HG02610 (cell line): ENCODE data around the gene MADD.

Source experiments
- ATAC-seq: cut with Tn5 transposase; IDR thresholded peaks from one replicate; pipeline ENCODE4 v1.9.1; 2021; ENCODE audit warnings: mild to moderate bottlenecking, moderate library complexity; ENCODE audit not compliant: unreplicated experiment

Gene MADD

DNA sequence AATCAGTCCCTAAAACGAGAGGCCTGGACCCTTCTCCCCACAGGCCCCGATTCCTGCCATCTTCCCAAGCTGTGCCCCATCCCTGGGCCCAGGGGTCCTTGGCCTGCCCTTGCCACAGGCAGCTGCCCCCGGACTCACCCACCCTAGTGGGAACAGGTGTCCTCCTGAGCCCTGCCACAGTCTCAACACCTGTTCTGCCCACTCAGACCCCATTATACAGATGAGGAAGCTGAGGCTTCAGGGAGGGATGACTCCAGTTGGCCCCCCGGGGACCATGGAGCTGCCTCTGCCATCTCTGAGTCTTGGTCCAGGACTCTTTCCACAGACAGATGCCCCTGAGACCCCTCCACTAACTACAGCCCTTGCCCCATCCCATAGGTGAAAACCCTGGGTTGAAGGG, 66.7 kb downstream of the MADD start:
- ATAC-seq = no peak

GRCh38 chr11:47337229-47337924, 67.4 kb downstream of the MADD start:
- no peak for ATAC-seq

DNA sequence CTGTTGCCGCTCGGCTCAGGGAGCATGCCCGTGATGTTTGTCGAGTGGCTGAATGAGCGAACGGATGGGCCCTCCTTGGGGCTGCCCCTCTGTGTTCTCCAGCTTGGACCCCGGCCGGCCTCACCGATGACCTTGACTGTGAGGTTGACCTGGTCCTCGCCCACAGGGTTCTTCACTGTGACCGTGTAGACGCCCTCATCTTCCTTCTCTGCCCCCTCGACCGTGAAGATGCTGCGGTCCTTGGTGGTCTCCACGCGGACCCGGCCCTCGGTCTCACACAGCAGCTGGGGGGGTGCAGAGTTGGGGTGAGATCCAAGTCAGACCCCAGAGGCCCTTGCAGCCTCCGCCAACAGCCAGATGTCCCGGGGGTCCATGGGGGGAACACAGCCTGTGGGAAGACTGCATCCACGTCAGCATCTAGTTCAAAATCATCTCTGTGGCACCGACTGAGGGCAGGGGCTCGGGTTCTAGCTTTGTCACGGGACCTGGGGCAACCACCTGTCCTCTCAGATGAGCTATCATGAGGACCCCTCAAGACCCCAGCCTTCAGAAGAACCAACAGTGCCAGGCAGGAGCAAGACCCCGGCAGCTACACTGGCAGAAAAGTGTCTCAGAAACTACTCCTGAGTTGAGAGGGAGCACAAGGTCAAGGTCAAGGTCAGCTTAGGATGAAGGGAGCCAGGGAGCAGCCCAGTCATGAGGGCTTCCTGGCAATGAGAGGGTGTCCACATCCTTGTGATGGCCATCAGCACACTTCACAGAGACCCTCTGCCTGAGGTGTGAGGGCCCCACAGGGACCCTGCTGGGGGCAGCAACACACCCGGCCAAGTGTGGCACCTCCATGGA, 68.7 kb downstream of the MADD start:
- no peak for ATAC-seq

DNA sequence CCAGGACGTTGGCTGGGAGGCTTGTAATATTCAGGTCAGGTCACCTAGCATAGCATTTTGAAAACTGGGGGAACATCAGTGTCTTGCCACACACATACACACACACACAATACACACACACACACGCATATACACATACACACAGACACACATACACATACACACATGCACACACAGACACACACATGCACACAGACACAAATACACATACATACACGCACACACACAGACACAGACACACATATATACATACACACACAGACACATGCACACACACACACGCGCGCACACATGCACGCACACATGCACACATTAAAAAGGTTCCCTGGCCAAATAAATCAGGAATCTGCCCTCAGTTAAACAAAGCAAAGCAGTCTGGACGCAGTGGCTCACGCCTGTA, 70.1 kb downstream of the MADD start:
- ATAC-seq = no peak

DNA sequence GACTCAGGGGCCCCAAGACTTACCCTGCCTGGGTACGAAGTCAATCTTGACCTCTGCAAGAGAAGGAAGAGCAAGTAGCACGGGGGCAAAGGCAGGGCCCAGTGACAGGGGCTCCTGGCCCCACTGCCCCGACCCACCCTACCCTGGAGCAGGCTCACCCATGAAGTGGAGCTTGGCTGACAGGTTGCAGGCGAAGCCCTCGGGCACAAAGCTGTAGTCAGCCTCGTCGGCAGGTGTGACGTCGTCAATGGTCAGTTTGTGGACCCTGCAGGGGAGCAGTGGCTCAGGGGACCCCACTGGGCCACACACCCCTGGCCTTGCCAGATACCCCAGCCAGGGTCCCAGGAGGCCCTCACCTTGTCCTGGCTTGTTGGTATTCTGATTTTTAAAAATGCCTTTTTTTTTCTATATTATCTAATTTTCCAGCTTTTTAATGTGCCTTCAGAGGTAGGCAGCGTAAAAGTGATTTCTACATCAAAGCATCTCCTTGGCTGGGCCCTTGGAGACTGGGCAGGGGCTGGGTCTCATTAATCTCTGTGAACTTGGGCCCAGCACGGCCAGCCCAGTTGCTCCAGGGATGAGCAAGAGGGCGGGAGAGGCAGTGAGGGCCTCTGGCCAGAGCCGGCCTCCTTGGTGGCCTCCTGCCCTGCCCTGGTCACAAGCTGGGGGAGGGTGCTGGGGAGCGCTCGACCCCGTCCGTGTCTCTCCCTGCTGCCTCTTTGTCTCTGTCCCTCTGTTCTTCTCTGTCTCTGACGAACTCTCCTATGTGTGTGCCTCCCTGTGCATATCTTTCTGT, 71.2 kb downstream of the MADD start:
- ATAC-seq = no peak

- ATAC-seq = no peak
Observed at GRCh38 chr11:47342036-47342803, 72.3 kb downstream of the MADD start.

GRCh38 chr11:47342854-47343253, 72.9 kb downstream of the MADD start:
- ATAC-seq = no peak

DNA sequence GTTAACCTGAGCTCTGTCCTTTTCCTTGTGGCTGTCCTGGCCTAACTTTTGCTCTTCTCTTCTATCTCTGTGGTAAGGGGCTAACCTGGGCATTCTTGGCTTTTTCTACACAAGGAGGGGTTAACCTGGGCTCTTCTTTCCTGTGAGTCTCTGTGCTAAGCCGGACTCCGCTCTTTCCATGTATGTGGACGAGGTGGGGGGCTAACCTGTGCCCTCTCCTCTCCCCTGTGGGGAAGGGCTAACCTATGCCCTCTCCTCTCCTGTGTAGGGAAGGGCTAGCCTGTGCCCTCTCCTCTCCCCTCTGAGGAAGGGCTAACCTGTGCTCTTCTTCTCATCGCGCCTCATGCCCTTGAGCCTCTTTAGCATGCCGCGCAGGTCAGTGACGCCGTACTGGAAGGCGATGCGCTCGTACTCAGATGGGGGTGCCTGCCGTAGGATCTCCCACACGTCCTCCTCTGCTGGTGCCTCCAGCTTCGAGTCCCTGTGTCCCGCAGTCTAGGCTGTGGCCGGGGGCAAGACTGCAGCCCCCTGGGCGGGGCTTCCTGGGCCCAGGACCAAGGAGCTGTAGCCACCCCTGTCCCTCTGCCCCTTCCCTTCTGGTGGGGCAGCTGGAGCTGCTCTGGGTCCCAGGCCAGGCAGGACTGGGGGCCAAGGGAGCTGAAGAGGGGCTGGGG, 76.1 kb downstream of the MADD start:
- no peak for ATAC-seq

- no peak for ATAC-seq
Observed at GRCh38 chr11:47347137-47347536, 77.2 kb downstream of the MADD start.

GRCh38 chr11:47348131-47348802, 78.3 kb downstream of the MADD start:
- no peak for ATAC-seq

- ATAC-seq = no peak
Observed at GRCh38 chr11:47348859-47349258, 78.9 kb downstream of the MADD start.

DNA sequence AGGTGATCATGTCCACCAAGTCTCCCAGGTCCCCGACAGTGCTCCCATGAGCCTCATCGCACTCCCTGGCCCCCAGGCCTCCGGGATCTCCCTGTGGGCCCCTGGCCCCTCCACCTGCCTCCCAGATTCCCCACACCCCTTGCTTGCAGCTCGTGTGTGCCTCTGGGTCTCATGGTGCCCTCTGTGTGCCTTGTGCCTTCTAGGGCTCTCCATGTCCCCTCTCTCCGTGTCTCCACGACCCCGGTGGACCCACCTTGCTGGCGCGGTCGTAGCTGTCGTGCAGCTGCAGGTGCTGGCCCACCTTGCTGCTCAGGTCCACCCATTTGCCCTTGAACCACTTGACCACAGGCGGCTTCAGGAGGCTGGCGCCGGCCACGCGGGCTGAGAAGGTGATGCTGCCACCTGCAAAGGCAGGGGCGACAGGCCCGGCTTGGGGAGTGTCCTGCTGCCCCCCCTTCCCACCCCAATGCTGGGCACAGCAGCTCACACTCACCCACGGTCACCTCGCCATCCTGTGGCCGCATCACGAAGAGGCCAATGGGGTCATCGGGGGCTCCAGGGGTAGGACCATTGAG, 79.7 kb downstream of the MADD start:
- no peak for ATAC-seq

DNA sequence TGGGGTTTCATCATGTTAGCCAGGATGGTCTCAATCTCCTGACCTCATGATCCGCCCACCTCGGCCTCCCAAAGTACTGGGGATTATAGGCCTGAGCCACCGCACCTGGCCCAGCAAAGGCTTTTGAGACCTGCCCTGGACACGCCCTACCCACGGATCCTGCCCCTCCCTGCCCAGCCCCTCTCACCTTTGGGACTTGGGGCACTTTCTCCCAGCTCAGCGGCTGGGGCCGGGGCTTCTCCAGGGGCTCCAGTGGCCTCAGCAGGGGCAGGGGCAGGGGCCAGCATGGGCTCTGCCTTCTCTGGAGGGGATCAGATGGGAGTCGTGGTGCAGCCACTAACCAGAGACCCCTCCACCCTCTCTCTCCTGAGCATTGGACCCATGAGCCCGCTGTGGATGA, 80.4 kb downstream of the MADD start:
- ATAC-seq = no peak

DNA sequence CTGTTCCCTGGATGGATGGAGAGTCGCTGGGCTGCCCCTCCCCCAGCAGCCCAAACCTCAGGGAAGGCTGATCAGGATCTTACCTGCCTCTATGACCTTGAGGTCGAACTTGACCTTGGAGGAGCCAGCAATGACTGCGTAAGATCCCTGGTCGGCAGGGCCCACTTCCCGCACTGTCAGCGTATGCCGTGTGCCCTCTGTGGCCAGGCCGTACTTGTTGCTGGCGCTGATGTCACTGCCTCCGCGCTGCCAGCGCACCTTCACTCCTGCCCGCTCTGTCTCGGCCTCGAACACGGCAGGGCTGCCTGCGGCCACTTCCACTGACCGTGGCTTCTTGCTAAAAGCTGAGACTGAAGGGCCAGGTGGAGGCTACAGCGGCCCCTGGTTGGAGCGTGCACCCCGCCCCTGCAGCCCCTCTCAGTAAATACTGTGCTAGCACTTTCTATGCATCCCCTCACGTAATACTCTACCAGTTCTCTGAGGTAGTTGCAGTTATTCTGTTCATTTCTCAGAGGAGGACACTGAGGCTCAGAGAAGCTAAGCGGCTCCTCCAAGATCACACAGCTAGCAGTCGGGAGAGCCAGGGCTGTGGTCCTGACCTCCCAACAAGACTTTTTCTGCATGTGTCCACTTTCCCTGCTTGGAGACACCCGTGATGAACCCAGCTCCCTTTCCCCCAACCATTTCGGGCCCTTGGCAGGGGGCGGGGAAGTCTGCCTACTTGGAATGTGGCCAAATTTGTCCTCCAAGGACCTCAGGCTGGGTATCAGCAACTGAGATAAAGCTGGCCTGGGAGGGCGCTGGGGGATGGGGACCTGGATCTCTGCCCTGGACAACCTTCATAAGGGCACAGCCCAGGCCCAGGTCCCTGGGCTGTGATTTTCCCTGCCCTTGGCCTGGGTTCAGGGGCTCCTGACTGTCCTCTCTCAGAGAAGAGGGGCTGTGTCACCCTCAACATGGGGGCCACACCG, 81.5 kb downstream of the MADD start:
- ATAC-seq = no peak

DNA sequence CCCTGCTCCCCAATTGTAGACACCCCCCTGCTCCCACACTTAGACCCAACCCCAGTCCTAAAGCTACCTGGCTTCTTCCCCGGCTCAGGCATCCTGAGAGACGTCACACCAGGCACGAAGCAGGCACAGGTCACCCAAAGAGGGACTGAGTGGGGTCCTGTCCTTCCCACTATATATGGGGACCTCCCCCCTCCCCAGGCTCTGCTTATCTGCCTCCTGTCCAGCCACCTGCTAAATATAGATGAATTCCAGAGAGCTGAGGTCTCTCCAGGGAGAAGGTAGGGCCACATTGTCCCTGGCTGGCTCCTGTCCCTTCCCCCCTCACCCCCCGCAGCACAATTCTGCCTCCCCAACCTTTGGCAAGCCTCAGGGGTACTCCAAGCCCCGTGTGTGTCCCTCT, 82.6 kb downstream of the MADD start, which contains the start of gene MYBPC3:
Gene MYBPC3, minus strand, starts transcription at position 147 of the 400 bp plus-strand sequence. Its CDS starts 55 bp downstream, at position 92.
- no peak for ATAC-seq

GRCh38 chr11:47353978-47354774, 84.2 kb downstream of the MADD start:
- no peak for ATAC-seq

DNA sequence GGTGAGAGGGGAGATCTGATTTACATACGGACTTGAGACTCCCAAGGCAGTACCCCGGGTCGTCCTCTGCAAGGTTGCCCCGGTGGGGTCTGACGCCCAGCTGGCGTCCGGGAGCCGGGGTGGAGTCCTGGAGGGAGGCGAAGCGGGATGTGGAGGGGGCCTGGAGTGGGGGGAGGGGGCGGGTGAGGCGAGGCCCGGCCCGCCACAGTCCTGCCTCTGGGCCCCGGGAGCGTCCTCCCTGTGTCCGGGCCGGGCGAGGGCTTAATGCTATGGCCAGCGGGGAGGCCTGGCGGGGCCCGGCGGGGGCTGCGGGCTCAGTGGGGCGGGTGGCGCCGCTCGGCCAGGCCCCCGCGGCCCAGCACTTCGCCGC, 85.0 kb downstream of the MADD start:
- ATAC-seq = no peak
